OCI-LY1 (cell line): ENCODE data around the gene EHD2.

Source experiments
- H2AFZ ChIP-seq: fragments of 200-600 bp; sonication (generic), shearing (Covaris generic); 2 replicates; pipeline ENCODE4 v1.6.0; 2014; ENCODE audit warnings: antibody characterized with exemption, mild to moderate bottlenecking, low read length
- H3F3A ChIP-seq: fragments of 200-600 bp; sonication (generic), shearing (Covaris generic); 2 replicates; pipeline ENCODE4 v1.6.0; 2014; ENCODE audit warnings: mild to moderate bottlenecking, antibody characterized with exemption, low read length, moderate library complexity; ENCODE audit not compliant: insufficient read depth
- H3K27ac ChIP-seq: fragments of 200-600 bp; sonication (generic); 2 replicates; pipeline ENCODE4 v1.5.1; 2014; ENCODE audit warnings: low read length, mixed run types, mild to moderate bottlenecking, low read depth; ENCODE audit not compliant: poor library complexity, severe bottlenecking
- H3K27me3 ChIP-seq: fragments of 200-600 bp; sonication (generic); 2 replicates; pipeline ENCODE4 v1.6.0; 2014; ENCODE audit warnings: antibody characterized with exemption, mild to moderate bottlenecking, low read length, moderate library complexity; ENCODE audit not compliant: insufficient read depth
- H3K36me3 ChIP-seq: fragments of 200-600 bp; sonication (generic); 2 replicates; pipeline ENCODE4 v1.6.1; 2014; ENCODE audit warnings: mild to moderate bottlenecking, antibody characterized with exemption, low read length, moderate library complexity, mixed read lengths; ENCODE audit not compliant: insufficient read depth
- H3K4me1 ChIP-seq: fragments of 200-600 bp; sonication (generic); 2 replicates; pipeline ENCODE4 v1.5.1; 2014; ENCODE audit warnings: mild to moderate bottlenecking, low read length, moderate library complexity; ENCODE audit not compliant: insufficient read depth, severe bottlenecking
- H3K4me2 ChIP-seq: fragments of 200-600 bp; sonication (generic), shearing (Covaris generic); 2 replicates; pipeline ENCODE4 v1.6.1; 2014; ENCODE audit warnings: low read length
- H3K4me3 ChIP-seq: fragments of 200-600 bp; sonication (generic); 2 replicates; pipeline ENCODE4 v1.5.1; 2014; ENCODE audit warnings: low read length, low read depth, mild to moderate bottlenecking, mixed read lengths; ENCODE audit not compliant: poor library complexity, severe bottlenecking
- H3K79me2 ChIP-seq: fragments of 200-600 bp; shearing (Covaris generic); 2 replicates; pipeline ENCODE4 v1.6.1; 2016; ENCODE audit warnings: mixed run types, low read length, mixed read lengths; ENCODE audit not compliant: insufficient read depth
- H3K9ac ChIP-seq: fragments of 200-600 bp; sonication (generic), shearing (Covaris generic); 2 replicates; pipeline ENCODE4 v1.6.1; 2014; ENCODE audit warnings: mild to moderate bottlenecking, low read length, mixed read lengths
- H3K9me2 ChIP-seq: fragments of 200-600 bp; sonication (generic), shearing (Covaris generic); 2 replicates; pipeline ENCODE4 v1.6.1; 2014; ENCODE audit warnings: low read depth, mild to moderate bottlenecking, low read length, mixed read lengths
- H3K9me3 ChIP-seq: fragments of 200-600 bp; shearing (Covaris generic); 2 replicates; pipeline ENCODE4 v1.6.1; 2014; ENCODE audit warnings: low read length, mixed read lengths
- H4K20me1 ChIP-seq: fragments of 200-600 bp; sonication (generic), shearing (Covaris generic); 2 replicates; pipeline ENCODE4 v1.6.0; 2016; ENCODE audit warnings: mild to moderate bottlenecking, low read length; ENCODE audit not compliant: insufficient read depth
- CTCF ChIP-seq: fragments of 200-600 bp; sonication (generic), shearing (Covaris generic); IDR thresholded peaks from 2 replicates; pipeline ENCODE4 v1.5.1; 2017; ENCODE audit warnings: mild to moderate bottlenecking, antibody characterized with exemption, low read length, moderate library complexity, mixed read lengths
- EZH2 ChIP-seq: fragments of 200-600 bp; sonication (generic), shearing (Covaris generic); IDR thresholded peaks from 2 replicates; pipeline ENCODE4 v1.8.0; 2017; ENCODE audit warnings: borderline replicate concordance, mixed run types, mild to moderate bottlenecking, antibody characterized with exemption, low read length, moderate library complexity, mixed read lengths

The EHD2 gene

GRCh38 chr19:47758443-47758804 lies 45.2 kb downstream of the EHD2 start:
- peaks cover 59% of the 10 kb centered on the region for H3K36me3 ChIP-seq
- H3K9me3 ChIP-seq: no peaks in the 10 kb centered on the region
- H3K4me3 ChIP-seq: no peak overlapping the region
- no peaks in the 10 kb centered on the region for H3F3A ChIP-seq
- no peaks in the 10 kb centered on the region for H4K20me1 ChIP-seq
- H3K9me2 ChIP-seq: no peaks in the 10 kb centered on the region
- no peaks in the 10 kb centered on the region for H3K79me2 ChIP-seq
- no peak overlapping the region for H3K27ac ChIP-seq
- H3K4me2 ChIP-seq: no peak overlapping the region
- TF ChIP-seq CTCF: no peak
- no peak for TF ChIP-seq EZH2
- no peak overlapping the region for H2AFZ ChIP-seq
- no peaks in the 10 kb centered on the region for H3K27me3 ChIP-seq
- H3K4me1 ChIP-seq: no peaks in the 10 kb centered on the region
- H3K9ac ChIP-seq: no peak overlapping the region

DNA sequence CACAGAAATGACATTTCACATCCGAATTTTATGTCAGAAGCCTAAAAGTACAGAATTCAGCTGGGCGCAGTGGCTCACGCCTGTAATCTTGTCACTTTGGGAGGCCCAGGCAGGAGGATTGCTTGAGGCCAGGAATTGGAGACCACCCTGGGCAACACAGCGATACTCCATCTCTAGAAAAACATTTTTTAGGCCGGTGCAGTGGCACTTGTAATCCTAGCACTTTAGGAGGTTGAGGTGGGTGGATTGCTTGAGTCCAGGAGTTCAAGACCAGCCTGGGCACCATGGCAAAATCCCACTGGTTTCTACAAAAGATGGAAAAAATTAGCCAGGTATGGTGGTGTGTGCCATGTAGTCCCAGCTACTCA lies 47.4 kb downstream of the EHD2 start:
- Histone ChIP-seq H3K79me2 (no peaks in the 10 kb centered on the region), H3F3A (no peaks in the 10 kb centered on the region), H3K4me1 (no peaks in the 10 kb centered on the region), H3K27me3 (no peaks in the 10 kb centered on the region), H3K4me2 (no peak overlapping the region), H3K36me3 (peaks cover 38% of the 10 kb centered on the region), H2AFZ (no peak overlapping the region), H3K27ac (no peak overlapping the region), H3K9me2 (no peaks in the 10 kb centered on the region), H3K4me3 (no peak overlapping the region), H3K9ac (no peak overlapping the region), H3K9me3 (no peaks in the 10 kb centered on the region), H4K20me1 (no peaks in the 10 kb centered on the region)
- TF ChIP-seq EZH2 (no peak), CTCF (no peak)

DNA sequence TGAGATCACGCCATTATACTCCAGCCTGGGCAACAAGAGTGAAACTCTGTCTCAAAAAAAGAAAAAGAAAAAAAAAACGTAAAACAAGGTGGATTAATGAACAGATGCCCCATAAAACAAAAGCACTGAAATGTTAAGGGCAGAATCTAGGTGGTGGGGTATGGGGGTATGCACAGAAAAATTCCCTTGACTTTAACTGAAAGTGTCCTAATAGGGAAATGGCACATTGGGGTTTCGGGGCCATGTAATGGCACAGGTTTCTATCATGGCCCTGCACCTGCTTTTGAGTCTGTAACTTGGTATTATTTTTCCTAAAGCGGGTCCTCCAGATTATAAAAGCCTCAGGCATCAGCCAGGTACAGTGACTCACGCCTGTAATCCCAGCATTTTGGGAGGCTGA lies 48.3 kb downstream of the EHD2 start:
- Histone ChIP-seq H3K27ac (no peak overlapping the region), H2AFZ (no peak overlapping the region), H3K4me2 (no peak overlapping the region), H3K4me1 (no peaks in the 10 kb centered on the region), H3K4me3 (no peak overlapping the region), H3K9me3 (no peaks in the 10 kb centered on the region), H3K79me2 (no peaks in the 10 kb centered on the region), H3K27me3 (no peaks in the 10 kb centered on the region), H3K36me3 (peaks cover 29% of the 10 kb centered on the region), H3F3A (no peaks in the 10 kb centered on the region), H3K9me2 (no peaks in the 10 kb centered on the region), H3K9ac (no peak overlapping the region), H4K20me1 (no peaks in the 10 kb centered on the region)
- no peak for TF ChIP-seq EZH2
- no peak for TF ChIP-seq CTCF
